ENCODE results near the gene LMAN1L. TPM values are rescaled to one million over a fixed set of nuclear protein-coding genes. Genes with fewer than 3 reads are reported as not detected.

Gene LMAN1L
- total RNA-seq, 1 donor from 2014 or later: 2.2 TPM

DNA sequence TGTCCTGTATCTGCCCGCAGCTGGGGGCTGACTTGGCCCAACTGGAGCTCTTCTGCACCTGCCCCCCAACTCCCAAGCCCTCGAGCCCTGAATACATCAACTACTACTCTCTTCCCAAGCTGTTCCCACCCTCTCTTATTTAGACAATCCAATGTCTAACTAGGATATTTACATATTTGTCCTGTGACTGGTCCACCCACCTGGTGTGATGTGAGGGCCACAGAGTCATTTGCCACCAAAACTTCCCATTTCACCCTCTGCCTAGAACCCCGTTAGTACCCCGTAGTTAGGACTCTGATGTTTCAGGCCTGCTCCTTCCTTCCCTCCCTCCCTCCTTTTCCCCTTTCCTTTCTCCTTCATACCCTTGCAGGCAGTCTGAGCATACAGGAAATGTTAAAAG lies 20.2 kb downstream of the LMAN1L start:
- ChIA-PET POLR2A (interaction anchor here (0.6 kb wide), 1 partner anchor 59 kb away, joined by 4 read pairs; no protein-coding TSS in a partner anchor), CTCF (interaction anchor here (1.1 kb wide), 1 partner anchor 62 kb away, joined by 4 read pairs; no protein-coding TSS in a partner anchor)
- no peak for DNase-seq
- Mint-ChIP-seq H3K4me3 (no peak overlapping the region), H3K27me3 (peaks cover 8% of the 10 kb centered on the region), H3K9me3 (no peaks in the 10 kb centered on the region), H3K27ac (no peak overlapping the region), H3K4me1 (peaks cover 11% of the 10 kb centered on the region), H3K36me3 (ENCODE audit: low read depth) (peaks cover 14% of the 10 kb centered on the region)
- ATAC-seq (ENCODE audit: low read depth): no peak
- TF ChIP-seq, protein P1, sequence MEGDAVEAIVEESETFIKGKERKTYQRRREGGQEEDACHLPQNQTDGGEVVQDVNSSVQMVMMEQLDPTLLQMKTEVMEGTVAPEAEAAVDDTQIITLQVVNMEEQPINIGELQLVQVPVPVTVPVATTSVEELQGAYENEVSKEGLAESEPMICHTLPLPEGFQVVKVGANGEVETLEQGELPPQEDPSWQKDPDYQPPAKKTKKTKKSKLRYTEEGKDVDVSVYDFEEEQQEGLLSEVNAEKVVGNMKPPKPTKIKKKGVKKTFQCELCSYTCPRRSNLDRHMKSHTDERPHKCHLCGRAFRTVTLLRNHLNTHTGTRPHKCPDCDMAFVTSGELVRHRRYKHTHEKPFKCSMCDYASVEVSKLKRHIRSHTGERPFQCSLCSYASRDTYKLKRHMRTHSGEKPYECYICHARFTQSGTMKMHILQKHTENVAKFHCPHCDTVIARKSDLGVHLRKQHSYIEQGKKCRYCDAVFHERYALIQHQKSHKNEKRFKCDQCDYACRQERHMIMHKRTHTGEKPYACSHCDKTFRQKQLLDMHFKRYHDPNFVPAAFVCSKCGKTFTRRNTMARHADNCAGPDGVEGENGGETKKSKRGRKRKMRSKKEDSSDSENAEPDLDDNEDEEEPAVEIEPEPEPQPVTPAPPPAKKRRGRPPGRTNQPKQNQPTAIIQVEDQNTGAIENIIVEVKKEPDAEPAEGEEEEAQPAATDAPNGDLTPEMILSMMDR (IDR thresholded peaks at IDR 0.05): no peak
- intact Hi-C loops (cut with micrococcal nuclease): no loop called here

DNA sequence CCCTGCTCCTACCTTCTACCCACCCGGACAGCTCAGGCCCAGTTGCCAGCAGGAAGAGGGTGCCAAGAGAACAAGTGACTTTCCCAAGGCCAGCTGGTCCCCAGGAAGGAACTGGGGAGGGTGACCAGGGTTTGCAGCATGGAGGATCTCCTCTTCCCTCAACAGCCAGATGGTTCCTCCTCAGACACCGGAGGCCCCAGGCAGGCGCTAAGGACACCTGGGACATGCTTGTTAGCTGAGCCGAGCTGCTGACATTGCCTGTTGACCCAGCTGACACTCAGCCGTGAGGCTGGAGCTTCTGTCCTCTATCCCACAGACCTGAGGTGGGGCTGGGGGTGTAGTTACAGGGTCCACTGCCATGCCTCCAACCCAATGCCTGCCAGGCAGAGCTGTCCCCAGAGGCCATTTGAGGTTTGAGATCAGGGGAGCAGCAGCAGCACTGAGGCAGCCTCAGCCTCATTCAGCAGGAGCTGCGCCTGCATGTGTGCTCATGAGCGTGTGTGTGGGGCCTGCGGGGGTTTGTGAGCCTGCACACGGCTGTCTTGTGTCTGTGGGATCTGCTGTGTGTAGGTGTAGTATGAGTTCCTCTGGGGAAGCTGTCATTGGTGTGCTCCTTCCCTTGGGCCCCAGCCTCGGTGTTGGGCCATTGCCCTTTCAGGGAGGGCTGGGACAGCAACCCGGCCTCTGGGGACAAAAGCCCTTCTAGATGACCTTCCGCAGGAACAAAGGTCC lies 20.9 kb downstream of the LMAN1L start:
- TF ChIP-seq, protein P1 (IDR thresholded peaks at IDR 0.05): no peak
- Mint-ChIP-seq H3K27ac (no peak overlapping the region), H3K27me3 (peaks cover under 1% of the 10 kb centered on the region), H3K36me3 (ENCODE audit: low read depth) (peaks cover 14% of the 10 kb centered on the region), H3K9me3 (no peaks in the 10 kb centered on the region), H3K4me3 (no peak overlapping the region), H3K4me1 (peaks cover 11% of the 10 kb centered on the region)
- intact Hi-C loops (cut with micrococcal nuclease): loop anchor here (2.0 kb wide), 4 partner anchors 33 to 199 kb away; no protein-coding TSS in a partner anchor
- ChIA-PET CTCF (interaction anchor here (1.1 kb wide), 1 partner anchor 62 kb away, joined by 4 read pairs; no protein-coding TSS in a partner anchor), POLR2A (interaction anchor here (0.6 kb wide), 1 partner anchor 60 kb away, joined by 4 read pairs; no protein-coding TSS in a partner anchor)
- no peak for ATAC-seq (ENCODE audit: low read depth)
- no peak for DNase-seq

DNA sequence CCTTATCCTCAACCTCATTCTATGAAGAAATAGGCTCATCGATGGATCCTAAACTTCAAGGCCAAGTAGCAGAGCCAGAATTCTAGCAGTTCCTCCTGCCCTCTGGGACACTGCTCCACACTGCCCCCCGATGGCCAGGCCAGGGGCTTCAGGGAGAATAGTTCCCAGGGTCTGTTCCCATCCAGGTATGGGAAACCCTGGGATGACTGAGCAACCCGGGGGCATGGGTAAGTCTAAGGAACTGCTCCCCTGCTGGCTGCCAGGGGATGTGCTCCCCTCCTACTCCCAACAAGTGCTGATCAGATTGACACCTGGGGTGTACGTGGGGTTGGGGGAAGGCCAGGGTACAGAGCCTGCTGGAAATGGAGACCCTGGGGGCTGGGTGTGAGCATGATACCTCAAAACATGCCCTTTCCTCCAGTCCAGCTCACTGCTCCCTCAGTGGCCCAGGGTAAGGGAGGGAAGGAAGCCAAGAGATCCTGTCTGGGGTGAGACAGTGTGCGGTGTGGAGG lies 22.7 kb downstream of the LMAN1L start:
- TF ChIP-seq, protein P1 (IDR thresholded peaks at IDR 0.05): no peak
- DNase-seq (peak; percentile 47), ATAC-seq (ENCODE audit: low read depth) (peak; percentile 71)
- peaks cover 23% of the 10 kb centered on the region for H3K36me3 Mint-ChIP-seq (ENCODE audit: low read depth)
- H3K4me1 Mint-ChIP-seq: peaks cover 11% of the 10 kb centered on the region
- no peak overlapping the region for H3K27ac Mint-ChIP-seq
- CTCF ChIA-PET: interaction anchor here (0.8 to 2.4 kb wide), 5 partner anchors 16 to 67 kb away, joined by 3 to 13 read pairs (median 4); no protein-coding TSS in a partner anchor
- intact Hi-C loops (cut with micrococcal nuclease): loop anchor here (2.0 kb wide), 4 partner anchors 35 to 201 kb away; no protein-coding TSS in a partner anchor
- H3K9me3 Mint-ChIP-seq: no peaks in the 10 kb centered on the region
- POLR2A ChIA-PET: interaction anchor here (0.7 kb wide), 1 partner anchor 58 kb away, joined by 7 read pairs; no protein-coding TSS in a partner anchor
- H3K4me3 Mint-ChIP-seq: no peak overlapping the region
- H3K27me3 Mint-ChIP-seq: no peaks in the 10 kb centered on the region

DNA sequence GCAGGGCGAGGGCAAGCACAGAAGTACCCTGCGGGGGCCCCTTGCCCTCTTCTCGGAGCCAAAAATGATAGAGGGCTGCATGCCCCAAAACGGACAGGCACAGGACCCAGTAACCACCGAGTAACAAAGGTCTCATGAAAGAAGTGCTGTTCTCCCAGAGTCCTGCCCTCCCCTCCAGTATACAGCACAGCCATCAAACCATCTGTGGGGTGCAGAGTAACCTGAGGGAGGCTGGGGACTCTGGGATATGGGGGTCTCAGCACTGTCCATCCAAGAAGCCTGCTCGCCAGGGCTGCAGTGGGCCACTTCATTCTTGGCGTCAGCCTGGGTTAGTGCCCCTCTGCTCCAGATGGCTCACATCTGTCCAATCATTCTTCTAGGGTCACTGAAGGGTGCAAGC lies 24.2 kb downstream of the LMAN1L start:
- DNase-seq (no peak), ATAC-seq (ENCODE audit: low read depth) (no peak)
- Mint-ChIP-seq H3K27ac (no peak overlapping the region), H3K9me3 (no peaks in the 10 kb centered on the region), H3K4me3 (no peak overlapping the region), H3K27me3 (no peaks in the 10 kb centered on the region), H3K36me3 (ENCODE audit: low read depth) (peaks cover 28% of the 10 kb centered on the region), H3K4me1 (peaks cover 21% of the 10 kb centered on the region)
- POLR2A ChIA-PET: interaction anchor here (1.2 kb wide), 1 partner anchor 56 kb away, joined by 3 read pairs; no protein-coding TSS in a partner anchor
- TF ChIP-seq, protein P1 (IDR thresholded peaks at IDR 0.05): no peak
- intact Hi-C loops (cut with micrococcal nuclease): no loop called here
- CTCF ChIA-PET: interaction anchor here (0.7 to 2.4 kb wide), 5 partner anchors 18 to 202 kb away, joined by 3 to 13 read pairs (median 3); no protein-coding TSS in a partner anchor

Measured in activated B cell treated with CpG ODN at 0.5 μM for 24 hours (primary cell).